SK-N-SH treated with all-trans-retinoic acid at 6 μM for 48 hours (cell line): Measurements from ENCODE around the gene PLAU.

Source experiments
- ATAC-seq: fragments of 200-7000 bp; cut with Tn5 transposase; 3 replicates; pipeline ENCODE4 v1.9.1; 2020; ENCODE audit warnings: mild to moderate bottlenecking, moderate library complexity
- ARNTL ChIP-seq: fragments of 450-650 bp; formaldehyde crosslinking; IDR thresholded peaks from 2 replicates; pipeline ENCODE4 v1.5.0; 2020; ENCODE audit warnings: low read depth, mild to moderate bottlenecking, moderate library complexity, borderline replicate concordance
- BACH2 ChIP-seq: fragments of 250-450 bp; sonication (Bioruptor Pico); IDR thresholded peaks from 2 replicates; pipeline ENCODE4 v1.9.0; 2021; ENCODE audit warnings: mild to moderate bottlenecking, borderline replicate concordance
- CSDC2 ChIP-seq: fragments of 250-450 bp; sonication (Bioruptor Pico); IDR thresholded peaks from 2 replicates; pipeline ENCODE4 v1.5.0; 2020; ENCODE audit warnings: mild to moderate bottlenecking, moderate library complexity
- ESRRG ChIP-seq: fragments of 250-450 bp; sonication (Bioruptor Pico); IDR thresholded peaks from 2 replicates; pipeline ENCODE4 v1.6.1; 2021; ENCODE audit warnings: mild to moderate bottlenecking
- GLIS3 ChIP-seq: fragments of 250-450 bp; sonication (Bioruptor Pico); IDR thresholded peaks from 2 replicates; pipeline ENCODE4 v1.5.0; 2020; ENCODE audit warnings: mild to moderate bottlenecking, moderate library complexity
- ISL1 ChIP-seq: fragments of 250-450 bp; sonication (Bioruptor Pico); IDR thresholded peaks from 2 replicates; pipeline ENCODE4 v2.1.2; 2022; ENCODE audit warnings: mild to moderate bottlenecking, moderate library complexity
- OSR1 ChIP-seq: fragments of 250-450 bp; sonication (Bioruptor Pico); IDR thresholded peaks from 2 replicates; pipeline ENCODE4 v1.8.0; 2022; ENCODE audit warnings: moderate library complexity, mild to moderate bottlenecking, inconsistent platforms
- PPARA ChIP-seq: fragments of 250-450 bp; sonication (Bioruptor Pico); IDR thresholded peaks from 2 replicates; pipeline ENCODE4 v1.5.0; 2020; ENCODE audit warnings: mild to moderate bottlenecking, borderline replicate concordance
- SNAI2 ChIP-seq: fragments of 250-450 bp; sonication (Bioruptor Pico); IDR thresholded peaks from 2 replicates; pipeline ENCODE4 v1.5.0; 2020; ENCODE audit warnings: mild to moderate bottlenecking, moderate library complexity
- TCF4 ChIP-seq: fragments of 250-450 bp; sonication (Bioruptor Pico); IDR thresholded peaks from 2 replicates; pipeline ENCODE4 v1.8.0; 2021; ENCODE audit warnings: mild to moderate bottlenecking, moderate library complexity, borderline replicate concordance
- TOX ChIP-seq: fragments of 250-450 bp; sonication (Bioruptor Pico); IDR thresholded peaks from 2 replicates; pipeline ENCODE4 v1.8.0; 2021; ENCODE audit warnings: mild to moderate bottlenecking, moderate library complexity, borderline replicate concordance
- ZC3H10 ChIP-seq: fragments of 250-450 bp; sonication (Bioruptor Pico); IDR thresholded peaks from 2 replicates; pipeline ENCODE4 v1.5.1; 2021; ENCODE audit warnings: mild to moderate bottlenecking, moderate library complexity
- ZFP3 ChIP-seq: fragments of 250-450 bp; sonication (Bioruptor Pico); IDR thresholded peaks from 2 replicates; pipeline ENCODE4 v1.5.0; 2020; ENCODE audit warnings: mild to moderate bottlenecking, moderate library complexity
- ZNF565 ChIP-seq: fragments of 450-650 bp; formaldehyde crosslinking; conservative IDR thresholded peaks from 2 replicates; pipeline ENCODE4 v1.5.0; 2020; ENCODE audit warnings: low read depth, mild to moderate bottlenecking, moderate library complexity
- ZNF70 ChIP-seq: fragments of 450-650 bp; formaldehyde crosslinking; IDR thresholded peaks from 2 replicates; pipeline ENCODE4 v1.5.0; 2020; ENCODE audit warnings: mild to moderate bottlenecking, moderate library complexity
- ZNF8 ChIP-seq: fragments of 450-650 bp; formaldehyde crosslinking; IDR thresholded peaks from 2 replicates; pipeline ENCODE4 v1.5.0; 2020; ENCODE audit warnings: mild to moderate bottlenecking, moderate library complexity
- TF ChIP-seq, protein P1 (sequence below): fragments of 250-450 bp; sonication (Bioruptor Pico); IDR thresholded peaks from 2 replicates; pipeline ENCODE4 v1.8.0; 2020; ENCODE audit warnings: mild to moderate bottlenecking, moderate library complexity, borderline replicate concordance
- TF ChIP-seq, protein P2 (sequence below): fragments of 250-450 bp; sonication (Bioruptor Pico); IDR thresholded peaks from 2 replicates; pipeline ENCODE4 v1.8.0; 2021; ENCODE audit warnings: low read depth, mild to moderate bottlenecking, moderate library complexity, borderline replicate concordance
- TF ChIP-seq, protein P3 (sequence below): fragments of 250-450 bp; sonication (Bioruptor Pico); IDR thresholded peaks from 2 replicates; pipeline ENCODE4 v1.5.1; 2020; ENCODE audit warnings: low read depth, mild to moderate bottlenecking, moderate library complexity
- TF ChIP-seq, protein P4 (sequence below): fragments of 250-450 bp; sonication (Bioruptor Pico); IDR thresholded peaks from 2 replicates; pipeline ENCODE4 v1.5.0; 2020; ENCODE audit warnings: mild to moderate bottlenecking, moderate library complexity
- TF ChIP-seq, protein P5 (sequence below): fragments of 250-450 bp; sonication (Bioruptor Pico); IDR thresholded peaks from 2 replicates; pipeline ENCODE4 v1.5.1; 2021; ENCODE audit warnings: mild to moderate bottlenecking, moderate library complexity

The PLAU gene

DNA sequence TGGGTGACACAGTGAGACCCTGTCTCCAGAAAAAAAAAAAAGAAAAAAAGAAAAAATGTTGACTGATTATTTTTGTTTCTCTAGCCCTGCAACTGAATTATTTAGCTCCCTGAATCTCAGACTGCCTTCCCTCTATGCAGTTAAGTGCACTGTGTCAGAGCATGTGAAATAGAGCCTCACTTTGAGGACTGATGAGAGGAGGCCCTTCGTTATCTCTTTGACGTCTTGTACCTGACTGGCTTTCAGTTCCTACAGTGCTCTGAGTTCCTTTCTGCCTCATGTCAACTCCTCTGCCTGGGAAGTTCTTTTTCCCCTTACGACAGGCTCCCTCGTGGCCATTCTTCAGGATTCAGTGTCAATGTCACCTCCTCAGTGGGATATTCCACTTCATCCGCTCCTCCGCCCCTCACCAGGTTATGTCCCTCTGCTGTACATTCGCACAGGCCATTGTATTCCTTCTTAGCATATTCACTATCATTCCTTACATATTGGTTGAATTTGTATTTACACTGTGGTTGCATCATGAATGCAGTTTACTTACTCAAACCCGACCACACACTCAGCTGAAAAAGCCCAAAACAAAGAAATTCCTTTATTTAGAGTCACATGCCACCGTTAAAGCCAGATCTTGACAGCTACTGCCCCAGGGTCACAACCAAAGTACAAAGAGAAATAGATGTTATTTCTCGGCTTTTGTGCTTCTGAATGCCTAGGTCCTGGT is 18.5 kb upstream of the PLAU start:
- ATAC-seq = no peak
- TF ChIP-seq ISL1 = no peak
- TF ChIP-seq, protein P1, sequence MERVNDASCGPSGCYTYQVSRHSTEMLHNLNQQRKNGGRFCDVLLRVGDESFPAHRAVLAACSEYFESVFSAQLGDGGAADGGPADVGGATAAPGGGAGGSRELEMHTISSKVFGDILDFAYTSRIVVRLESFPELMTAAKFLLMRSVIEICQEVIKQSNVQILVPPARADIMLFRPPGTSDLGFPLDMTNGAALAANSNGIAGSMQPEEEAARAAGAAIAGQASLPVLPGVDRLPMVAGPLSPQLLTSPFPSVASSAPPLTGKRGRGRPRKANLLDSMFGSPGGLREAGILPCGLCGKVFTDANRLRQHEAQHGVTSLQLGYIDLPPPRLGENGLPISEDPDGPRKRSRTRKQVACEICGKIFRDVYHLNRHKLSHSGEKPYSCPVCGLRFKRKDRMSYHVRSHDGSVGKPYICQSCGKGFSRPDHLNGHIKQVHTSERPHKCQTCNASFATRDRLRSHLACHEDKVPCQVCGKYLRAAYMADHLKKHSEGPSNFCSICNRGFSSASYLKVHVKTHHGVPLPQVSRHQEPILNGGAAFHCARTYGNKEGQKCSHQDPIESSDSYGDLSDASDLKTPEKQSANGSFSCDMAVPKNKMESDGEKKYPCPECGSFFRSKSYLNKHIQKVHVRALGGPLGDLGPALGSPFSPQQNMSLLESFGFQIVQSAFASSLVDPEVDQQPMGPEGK = no peak
- TF ChIP-seq PPARA (CRISPR knock-in tag) = no peak
- TF ChIP-seq ZC3H10 (CRISPR knock-in tag) = no peak
- TF ChIP-seq GLIS3 (CRISPR knock-in tag) = no peak
- TF ChIP-seq ZNF565 (CRISPR knock-in tag) = no peak
- TF ChIP-seq OSR1 (CRISPR knock-in tag) = no peak
- TF ChIP-seq, protein P2, sequence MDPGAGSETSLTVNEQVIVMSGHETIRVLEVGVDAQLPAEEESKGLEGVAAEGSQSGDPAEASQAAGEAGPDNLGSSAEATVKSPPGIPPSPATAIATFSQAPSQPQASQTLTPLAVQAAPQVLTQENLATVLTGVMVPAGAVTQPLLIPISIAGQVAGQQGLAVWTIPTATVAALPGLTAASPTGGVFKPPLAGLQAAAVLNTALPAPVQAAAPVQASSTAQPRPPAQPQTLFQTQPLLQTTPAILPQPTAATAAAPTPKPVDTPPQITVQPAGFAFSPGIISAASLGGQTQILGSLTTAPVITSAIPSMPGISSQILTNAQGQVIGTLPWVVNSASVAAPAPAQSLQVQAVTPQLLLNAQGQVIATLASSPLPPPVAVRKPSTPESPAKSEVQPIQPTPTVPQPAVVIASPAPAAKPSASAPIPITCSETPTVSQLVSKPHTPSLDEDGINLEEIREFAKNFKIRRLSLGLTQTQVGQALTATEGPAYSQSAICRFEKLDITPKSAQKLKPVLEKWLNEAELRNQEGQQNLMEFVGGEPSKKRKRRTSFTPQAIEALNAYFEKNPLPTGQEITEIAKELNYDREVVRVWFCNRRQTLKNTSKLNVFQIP (CRISPR knock-in tag) = no peak
- no peak for TF ChIP-seq CSDC2 (CRISPR knock-in tag)
- no peak for TF ChIP-seq ZNF70
- TF ChIP-seq, protein P3, sequence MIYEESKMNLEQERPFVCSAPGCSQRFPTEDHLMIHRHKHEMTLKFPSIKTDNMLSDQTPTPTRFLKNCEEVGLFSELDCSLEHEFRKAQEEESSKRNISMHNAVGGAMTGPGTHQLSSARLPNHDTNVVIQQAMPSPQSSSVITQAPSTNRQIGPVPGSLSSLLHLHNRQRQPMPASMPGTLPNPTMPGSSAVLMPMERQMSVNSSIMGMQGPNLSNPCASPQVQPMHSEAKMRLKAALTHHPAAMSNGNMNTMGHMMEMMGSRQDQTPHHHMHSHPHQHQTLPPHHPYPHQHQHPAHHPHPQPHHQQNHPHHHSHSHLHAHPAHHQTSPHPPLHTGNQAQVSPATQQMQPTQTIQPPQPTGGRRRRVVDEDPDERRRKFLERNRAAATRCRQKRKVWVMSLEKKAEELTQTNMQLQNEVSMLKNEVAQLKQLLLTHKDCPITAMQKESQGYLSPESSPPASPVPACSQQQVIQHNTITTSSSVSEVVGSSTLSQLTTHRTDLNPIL = no peak
- TF ChIP-seq TCF4 (CRISPR knock-in tag) = no peak
- TF ChIP-seq ZNF8 (CRISPR knock-in tag) = no peak
- TF ChIP-seq ARNTL (CRISPR knock-in tag) = no peak
- TF ChIP-seq, protein P4, sequence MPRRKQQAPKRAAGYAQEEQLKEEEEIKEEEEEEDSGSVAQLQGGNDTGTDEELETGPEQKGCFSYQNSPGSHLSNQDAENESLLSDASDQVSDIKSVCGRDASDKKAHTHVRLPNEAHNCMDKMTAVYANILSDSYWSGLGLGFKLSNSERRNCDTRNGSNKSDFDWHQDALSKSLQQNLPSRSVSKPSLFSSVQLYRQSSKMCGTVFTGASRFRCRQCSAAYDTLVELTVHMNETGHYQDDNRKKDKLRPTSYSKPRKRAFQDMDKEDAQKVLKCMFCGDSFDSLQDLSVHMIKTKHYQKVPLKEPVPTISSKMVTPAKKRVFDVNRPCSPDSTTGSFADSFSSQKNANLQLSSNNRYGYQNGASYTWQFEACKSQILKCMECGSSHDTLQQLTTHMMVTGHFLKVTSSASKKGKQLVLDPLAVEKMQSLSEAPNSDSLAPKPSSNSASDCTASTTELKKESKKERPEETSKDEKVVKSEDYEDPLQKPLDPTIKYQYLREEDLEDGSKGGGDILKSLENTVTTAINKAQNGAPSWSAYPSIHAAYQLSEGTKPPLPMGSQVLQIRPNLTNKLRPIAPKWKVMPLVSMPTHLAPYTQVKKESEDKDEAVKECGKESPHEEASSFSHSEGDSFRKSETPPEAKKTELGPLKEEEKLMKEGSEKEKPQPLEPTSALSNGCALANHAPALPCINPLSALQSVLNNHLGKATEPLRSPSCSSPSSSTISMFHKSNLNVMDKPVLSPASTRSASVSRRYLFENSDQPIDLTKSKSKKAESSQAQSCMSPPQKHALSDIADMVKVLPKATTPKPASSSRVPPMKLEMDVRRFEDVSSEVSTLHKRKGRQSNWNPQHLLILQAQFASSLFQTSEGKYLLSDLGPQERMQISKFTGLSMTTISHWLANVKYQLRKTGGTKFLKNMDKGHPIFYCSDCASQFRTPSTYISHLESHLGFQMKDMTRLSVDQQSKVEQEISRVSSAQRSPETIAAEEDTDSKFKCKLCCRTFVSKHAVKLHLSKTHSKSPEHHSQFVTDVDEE (CRISPR knock-in tag) = no peak
- no peak for TF ChIP-seq TOX (CRISPR knock-in tag)
- TF ChIP-seq, protein P5, sequence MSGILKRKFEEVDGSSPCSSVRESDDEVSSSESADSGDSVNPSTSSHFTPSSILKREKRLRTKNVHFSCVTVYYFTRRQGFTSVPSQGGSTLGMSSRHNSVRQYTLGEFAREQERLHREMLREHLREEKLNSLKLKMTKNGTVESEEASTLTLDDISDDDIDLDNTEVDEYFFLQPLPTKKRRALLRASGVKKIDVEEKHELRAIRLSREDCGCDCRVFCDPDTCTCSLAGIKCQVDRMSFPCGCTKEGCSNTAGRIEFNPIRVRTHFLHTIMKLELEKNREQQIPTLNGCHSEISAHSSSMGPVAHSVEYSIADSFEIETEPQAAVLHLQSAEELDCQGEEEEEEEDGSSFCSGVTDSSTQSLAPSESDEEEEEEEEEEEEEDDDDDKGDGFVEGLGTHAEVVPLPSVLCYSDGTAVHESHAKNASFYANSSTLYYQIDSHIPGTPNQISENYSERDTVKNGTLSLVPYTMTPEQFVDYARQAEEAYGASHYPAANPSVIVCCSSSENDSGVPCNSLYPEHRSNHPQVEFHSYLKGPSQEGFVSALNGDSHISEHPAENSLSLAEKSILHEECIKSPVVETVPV = no peak
- TF ChIP-seq BACH2 = no peak
- no peak for TF ChIP-seq ESRRG (CRISPR knock-in tag)
- TF ChIP-seq SNAI2 (CRISPR knock-in tag) = no peak

DNA sequence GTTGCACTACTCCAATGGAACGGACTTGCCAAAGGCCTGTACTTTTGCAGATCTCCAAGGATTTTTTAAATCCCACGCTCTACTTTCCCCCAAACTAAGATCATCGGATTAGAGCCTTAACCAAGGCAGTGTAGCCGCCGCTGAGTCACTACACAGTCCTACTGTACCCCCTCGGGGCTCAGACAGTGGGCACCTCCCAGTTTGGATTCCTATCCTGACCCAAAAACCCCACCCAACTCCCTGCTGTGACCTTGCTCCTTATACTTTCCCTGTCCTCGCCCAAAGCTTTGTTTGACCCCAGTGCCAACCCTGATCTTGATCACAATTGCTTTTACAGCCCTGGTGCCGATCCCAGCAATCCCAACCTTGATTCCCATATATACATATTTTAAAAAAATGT is 17.5 kb upstream of the PLAU start:
- no peak for ATAC-seq
- TF ChIP-seq, protein P4 (CRISPR knock-in tag) = no peak
- TF ChIP-seq ZFP3 (no peak), CSDC2 (CRISPR knock-in tag) (no peak), ZNF565 (CRISPR knock-in tag) (no peak), ISL1 (no peak), GLIS3 (CRISPR knock-in tag) (no peak), PPARA (CRISPR knock-in tag) (no peak), ZNF8 (CRISPR knock-in tag) (no peak), TCF4 (CRISPR knock-in tag) (no peak)
- TF ChIP-seq, protein P5 = no peak
- TF ChIP-seq, protein P2 (CRISPR knock-in tag) = no peak
- TF ChIP-seq, protein P1 = no peak
